NCI-H1417 treated with DMSO at 0.1 percent for 48 hours (cell line): Measurements from ENCODE around the gene ABCC11.
"Not testable (repeated sequence)": the region's sequence is repeated elsewhere in the genome, so short reads cannot be mapped to it uniquely, and the experiment has no call there.

ENCODE experiments used
- DNase-seq: peaks from one replicate; lab custom pipeline; 2025; lab: John Stamatoyannopoulos, UW

The ABCC11 gene

DNA sequence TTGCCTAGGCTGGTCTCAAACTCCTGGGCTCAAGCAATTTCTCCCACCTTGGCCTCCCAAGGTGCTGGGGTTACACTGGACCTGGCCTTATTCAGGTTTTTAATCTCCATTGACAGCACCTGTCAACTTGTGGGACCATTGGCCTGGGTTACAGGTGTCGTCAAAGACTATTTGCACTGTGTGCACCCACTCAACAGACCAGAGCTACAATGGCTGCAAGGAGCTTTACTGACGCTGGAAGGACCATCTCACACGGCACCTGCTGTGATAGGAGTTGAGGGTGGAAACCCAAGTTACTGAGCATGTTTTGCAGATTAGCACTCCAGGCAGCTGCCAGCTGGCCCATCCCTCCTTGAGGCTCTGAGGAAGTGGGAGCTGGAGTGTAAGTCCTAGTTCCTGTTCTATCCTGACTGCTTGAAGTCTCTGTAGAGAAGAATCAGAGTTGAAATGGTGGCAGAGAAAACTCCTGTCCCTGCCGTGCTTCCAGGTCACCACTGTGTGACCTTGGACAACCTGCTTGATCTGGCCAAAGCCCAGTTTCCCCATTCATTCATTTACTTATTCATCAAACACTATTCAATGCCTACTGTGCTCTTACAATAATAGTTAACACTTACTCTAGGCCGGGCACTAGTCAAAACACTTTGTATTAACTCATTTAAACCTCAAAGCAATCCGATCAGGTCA, 45.7 kb downstream of the ABCC11 start:
- no peak for DNase-seq

DNA sequence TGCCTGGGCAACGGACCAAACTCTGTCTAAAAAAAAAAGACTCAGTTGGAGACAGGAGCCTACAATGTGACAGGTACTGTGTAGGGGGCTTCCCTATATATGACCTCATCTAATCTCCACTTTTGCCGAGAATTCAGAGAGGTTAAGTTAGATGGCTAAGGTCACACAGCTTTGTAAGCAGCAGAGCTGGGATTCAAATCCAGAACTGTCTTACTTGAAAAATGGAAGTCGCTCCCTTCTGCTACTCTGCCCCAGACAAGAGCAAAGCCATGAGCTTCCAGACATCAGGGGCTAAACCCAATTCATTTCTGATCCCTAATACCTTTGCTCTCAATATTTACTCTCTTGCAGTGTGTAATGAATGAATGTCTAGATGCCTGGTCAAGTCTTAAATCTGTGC, 50.0 kb downstream of the ABCC11 start:
- DNase-seq = no peak

DNA sequence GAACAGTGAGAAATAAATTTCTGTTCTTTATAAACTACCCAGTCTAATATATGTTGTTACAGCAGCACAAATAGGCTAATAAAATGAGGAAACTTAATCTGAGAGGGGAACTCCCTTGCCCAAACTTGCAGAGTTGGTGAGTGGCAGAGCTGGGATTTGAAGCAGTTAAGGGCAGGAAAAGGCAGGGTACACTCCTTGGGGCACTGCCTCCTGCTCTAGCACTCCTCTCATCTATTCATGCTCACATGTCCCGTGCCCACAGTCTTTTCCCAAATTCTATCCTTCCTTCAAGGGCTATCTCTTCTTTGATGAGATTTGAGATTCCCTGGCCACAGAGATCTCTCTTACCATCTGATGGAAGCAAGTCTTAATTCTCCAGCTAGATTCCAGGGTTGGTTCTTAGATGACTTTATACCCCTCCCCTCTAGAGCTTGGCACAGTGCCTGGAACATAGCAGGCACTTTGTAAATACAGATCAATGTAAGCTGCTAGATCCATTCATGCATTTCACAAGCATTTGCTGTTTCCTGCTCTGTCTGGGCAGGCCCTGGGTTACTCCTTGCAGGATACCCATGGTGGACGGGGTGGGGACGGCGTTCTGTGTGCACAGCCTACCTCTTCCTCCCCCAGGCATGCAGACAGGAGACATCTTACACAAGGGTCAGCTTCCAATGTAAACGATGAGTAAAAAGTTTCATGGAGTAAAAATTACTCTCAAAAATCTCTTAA, 52.3 kb downstream of the ABCC11 start:
- no peak for DNase-seq

DNA sequence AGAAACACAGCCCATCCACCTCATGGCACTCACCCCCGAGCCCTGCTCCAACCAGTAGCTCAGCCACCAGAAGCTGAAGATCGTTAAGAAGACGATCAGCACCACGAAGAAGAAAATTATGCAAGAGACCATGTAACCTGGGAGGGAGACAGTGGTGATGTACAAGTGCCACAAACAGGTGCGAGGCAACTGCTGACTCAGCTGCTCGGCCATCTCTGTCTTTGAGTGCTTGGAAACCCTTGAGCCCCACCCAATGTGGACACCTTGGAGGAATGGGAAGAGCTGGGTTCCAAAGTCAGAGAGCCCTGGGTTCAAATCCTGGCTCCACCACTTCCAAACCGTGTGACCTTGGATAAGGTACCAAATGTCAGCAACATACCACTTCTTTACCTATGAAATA, 53.5 kb downstream of the ABCC11 start:
- no peak for DNase-seq

DNA sequence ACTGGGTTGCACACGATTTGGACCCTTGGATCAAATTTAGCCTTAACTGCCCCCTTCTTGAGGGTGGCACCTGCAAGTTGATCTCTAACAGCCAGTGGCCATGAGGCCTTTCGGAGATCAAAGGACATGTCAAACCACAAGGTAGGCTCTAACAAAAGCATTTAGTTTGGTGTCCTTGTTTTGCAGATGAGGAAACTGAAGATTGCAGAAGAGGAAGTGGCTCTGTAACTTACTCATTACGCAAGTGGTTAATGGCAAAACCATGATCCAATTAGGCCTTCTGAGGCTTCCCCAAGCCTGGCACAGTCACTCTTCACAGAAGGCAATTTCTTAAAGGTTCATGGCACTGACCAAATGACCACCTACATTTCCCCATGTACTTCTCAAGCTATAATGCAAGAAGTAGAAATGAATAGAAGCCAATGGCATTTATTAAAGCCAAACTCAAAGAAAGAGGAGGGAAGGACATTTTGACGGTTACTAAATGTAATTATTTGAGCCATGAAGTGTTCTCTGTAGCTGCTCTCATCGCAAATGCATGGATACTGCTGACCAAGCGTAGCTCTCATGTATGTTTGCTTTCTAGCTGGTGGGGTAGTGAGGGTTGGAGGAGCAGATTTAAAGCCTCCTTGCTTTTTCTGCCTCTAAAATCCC, 58.8 kb downstream of the ABCC11 start:
- no peak for DNase-seq

DNA sequence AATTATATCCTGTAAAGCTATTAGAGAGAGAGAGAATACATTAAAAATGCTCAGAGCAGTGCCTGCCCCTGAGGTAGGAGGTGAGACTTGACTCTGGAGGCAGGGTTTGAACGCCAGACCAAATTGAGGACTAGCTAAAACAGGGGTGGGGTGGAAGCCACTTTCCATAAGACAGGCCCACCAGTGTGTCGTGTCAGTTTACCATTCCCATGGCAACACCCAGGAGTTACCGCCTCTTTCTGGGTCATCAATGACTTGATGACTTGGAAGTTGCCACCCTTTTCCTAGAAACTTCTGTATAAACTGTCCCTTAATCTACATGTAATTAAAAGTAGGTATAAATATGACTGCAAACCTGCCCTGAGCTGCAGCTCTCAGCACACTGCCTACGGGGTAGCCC, 59.6 kb downstream of the ABCC11 start:
- no peak for DNase-seq

DNA sequence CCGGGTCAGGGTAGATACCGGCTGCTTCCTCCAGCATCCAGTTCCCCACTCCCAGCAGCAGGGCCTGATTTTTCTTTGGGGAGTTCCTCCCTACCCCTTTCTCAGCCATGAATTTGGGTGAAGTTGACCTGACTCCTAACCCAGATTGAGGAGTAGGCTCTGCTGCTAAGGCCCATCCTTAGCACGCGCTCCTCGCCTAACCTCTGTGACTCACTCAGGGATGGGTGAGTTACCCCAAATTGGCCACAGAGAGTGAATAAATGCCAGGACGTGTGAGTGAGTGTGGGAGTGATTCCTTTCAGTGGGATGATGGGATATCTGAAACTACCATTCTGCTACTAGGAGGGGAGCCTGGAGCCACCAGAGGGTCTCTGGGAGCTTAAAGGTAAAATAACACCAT, 62.7 kb downstream of the ABCC11 start:
- DNase-seq = no peak

DNA sequence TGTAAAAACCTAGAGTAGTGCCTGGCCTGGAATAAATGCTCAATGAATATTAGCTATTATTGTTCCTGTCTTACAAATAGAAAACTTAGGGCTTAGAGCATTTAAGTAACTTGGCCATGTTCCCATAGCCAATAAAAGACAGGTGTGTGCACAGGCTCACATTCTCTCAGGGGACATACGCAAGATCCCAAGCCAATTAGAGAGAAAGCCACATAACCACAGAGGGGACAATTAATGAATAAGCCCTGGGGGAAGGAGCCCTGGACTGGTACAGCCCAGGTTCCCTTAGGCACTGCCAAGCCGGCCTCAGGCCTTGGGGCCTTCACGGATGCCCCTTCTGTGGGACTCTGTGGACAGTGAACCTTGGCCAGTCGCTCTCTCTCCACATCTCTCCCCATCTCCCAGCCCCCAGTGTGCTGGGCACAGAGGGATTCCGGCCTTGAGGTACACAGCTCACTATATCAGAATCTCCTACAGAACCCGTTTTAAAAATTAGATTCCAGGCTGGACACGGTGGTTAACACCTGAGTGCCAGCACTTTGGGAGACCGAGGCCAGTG, 64.3 kb downstream of the ABCC11 start:
- DNase-seq = no peak

DNA sequence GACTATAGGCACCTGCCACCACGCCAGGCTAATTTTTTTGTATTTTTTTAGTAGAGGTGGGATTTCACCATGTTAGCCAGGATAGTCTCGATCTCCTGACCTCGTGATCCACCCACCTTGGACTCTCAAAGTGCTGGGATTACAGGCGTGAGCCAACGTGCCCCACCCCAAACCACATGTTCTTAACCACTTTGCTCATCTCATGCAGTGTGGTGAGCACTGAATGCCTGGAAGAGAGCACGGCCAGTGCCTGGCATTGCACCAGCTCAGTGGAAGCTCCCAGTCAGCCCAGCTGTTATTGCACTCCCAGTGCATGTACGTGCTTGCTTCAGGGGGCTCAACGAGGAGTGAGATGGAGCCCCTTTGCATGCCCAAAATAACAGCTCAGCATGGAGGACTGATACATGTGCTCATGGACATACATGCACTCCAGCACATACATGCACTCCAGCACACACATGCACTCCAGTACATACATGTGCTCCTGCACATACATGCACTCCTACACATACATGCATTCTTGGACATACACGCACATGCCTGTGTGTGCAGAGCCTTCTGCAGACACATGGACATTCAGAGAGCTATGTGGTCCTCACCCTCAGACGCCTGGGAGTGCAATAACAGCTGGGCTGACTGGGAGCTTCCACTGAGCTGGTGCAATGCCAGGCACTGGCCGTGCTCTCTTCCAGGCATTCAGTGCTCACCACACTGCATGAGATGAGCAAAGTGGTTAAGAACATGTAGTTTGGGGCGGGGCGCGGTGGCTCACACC, 65.4 kb downstream of the ABCC11 start:
- DNase-seq = not testable (repeated sequence)

DNA sequence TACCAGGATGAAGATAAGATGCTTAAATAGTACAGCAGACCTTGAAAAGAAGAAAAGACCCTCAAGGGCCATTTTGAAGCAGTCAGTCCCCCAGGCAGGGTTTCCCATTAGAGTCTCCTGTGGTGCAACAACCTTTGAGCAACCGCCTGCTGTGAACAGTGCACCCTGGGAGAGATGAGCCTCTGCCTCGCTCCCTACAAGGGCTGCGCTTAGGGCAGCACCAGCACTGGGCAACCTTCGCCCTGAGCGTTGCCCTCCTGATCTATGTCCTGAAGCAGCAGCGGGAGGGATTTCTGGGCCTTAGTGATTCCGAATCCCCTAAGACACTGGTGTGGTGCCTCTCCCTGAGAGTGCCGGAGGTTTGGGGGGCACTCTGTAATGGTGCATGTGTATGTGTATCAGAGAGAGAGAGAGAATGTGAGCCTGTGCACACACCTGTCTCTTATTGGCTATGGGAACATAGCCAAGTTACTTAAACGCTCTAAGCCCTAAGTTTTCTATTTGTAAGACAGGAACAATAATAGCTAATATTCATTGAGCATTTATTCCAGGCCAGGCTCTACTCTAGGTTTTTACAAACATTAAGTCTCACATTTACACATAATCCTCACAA, 66.4 kb downstream of the ABCC11 start:
- DNase-seq = no peak

DNA sequence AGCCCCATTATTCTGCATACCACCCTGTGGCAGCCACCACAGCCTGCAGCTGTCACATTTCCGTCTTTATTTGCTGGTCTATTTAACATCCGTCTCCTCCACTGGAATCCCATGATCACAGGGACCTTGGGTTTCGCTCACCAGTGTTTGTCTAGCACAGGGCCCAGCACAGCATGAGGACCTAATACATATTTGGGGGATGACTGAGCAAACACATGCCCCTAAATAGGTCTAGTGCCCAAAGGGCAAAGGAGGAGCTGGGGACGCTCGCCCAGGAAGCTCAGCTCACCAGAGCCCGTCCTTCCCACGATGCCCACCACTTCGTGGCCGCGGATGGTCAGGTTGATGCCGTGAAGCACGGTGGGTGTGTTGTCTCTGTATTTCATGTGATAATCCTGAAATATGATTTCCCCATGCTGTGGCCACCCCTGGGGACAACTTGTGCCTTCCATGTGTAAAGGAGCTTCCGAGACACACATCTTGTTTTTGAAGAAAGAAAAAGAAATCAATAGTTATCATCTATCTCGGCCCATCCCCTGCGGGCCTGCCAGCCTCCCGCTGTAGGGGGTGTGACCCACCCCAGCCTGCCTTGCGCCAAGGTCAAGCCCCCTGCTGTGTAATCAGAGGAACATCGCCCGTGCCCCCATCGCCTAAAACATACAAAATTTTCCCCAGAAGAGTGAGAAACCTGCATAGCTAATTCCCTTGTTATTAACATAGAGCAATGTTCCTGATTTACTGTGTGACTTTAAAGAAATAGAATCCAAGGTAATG, 70.5 kb downstream of the ABCC11 start:
- no peak for DNase-seq

DNA sequence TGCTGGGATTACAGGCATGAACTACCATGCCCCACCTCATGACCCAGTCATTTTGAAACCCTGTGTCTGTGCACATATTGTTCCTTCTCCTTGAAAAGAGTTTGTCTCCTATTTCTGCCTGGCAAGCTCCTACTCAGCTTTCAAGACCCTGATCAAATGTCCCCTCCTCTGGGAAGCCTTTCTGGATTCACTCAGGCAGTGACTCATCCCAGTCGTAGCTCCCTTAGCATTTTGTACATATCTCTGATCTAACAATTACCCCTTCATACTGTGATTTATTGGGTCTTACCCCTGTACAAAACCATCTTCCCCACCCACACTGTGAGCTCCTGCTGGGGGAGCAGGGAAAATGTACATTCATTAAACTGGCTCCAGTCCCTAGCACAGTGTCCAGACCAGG, 73.5 kb downstream of the ABCC11 start:
- DNase-seq = no peak

DNA sequence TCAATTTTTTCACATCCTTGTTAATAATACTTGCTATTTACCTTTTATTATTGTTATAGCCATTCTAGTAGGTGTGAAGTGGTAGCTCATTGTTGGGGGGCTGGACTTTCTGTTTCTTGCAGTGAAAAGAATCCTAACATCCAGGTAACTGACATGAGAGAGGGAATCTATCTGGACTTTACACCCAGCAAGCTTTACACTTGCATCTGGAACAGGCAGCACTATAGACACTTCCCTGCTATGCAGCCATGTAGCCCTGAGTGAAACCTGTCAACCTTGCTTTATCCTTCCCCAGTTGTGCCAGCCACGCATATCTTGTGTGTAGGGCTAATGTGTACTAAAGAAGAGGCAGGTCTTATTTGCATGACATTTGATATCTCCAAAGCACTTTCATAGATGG, 74.7 kb downstream of the ABCC11 start:
- DNase-seq = no peak

DNA sequence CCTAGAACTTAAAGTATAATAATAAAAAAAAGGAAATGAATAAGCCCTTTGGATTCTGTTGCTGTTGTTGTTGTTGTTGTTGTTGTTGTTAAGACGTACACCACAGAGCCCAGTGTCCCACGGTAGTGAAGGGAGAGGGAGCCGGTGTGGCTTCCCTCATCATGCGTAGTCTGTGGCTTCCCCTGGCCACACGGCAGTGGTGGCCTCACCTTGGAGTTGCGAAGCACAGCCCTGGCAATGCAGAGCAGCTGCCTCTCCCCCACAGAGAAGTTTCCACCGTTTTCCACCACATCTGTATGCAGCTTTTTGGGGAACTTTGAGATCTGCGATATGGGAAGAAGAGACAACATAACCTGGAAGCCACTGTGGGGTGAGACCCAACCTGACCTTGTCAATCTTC, 77.4 kb downstream of the ABCC11 start:
- DNase-seq = no peak

DNA sequence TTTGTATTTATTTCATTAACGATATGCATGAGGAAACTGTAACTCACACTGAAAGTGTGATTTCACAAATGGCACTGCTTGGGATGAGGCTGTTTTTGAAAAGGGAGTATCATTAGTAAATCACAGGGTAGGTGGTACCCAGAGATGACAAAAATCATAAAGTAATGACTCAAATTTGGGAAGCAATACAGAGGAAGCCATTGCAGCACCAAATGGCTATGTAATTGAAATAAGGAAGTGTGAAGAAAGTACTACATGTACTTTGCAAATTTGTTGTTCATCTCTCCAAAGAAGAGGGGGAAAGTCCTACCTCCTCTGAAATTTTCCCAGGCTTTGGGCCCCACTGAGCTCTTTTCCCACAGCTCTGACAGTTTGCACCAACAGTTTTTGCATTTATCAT, 79.3 kb downstream of the ABCC11 start:
- DNase-seq = no peak

DNA sequence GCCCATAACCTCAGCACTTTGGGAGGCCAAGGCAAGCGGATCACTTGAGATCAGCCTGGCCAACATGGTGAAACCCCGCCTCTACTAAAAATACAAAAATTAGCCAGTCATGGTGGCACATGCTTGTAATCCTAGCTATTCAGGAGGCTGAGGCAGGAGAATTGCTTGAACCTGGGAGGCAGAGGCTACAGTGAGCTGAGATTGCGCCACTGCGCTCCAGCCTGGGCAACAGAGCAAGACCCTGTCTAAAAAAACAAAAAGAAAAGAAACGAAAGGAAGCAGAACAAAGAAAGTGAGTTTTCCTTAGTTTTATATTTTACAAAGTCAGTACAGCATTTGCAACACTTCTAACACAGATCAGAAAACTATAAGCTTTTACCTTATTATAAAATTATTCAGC, 80.7 kb downstream of the ABCC11 start:
- DNase-seq = not testable (repeated sequence)

DNA sequence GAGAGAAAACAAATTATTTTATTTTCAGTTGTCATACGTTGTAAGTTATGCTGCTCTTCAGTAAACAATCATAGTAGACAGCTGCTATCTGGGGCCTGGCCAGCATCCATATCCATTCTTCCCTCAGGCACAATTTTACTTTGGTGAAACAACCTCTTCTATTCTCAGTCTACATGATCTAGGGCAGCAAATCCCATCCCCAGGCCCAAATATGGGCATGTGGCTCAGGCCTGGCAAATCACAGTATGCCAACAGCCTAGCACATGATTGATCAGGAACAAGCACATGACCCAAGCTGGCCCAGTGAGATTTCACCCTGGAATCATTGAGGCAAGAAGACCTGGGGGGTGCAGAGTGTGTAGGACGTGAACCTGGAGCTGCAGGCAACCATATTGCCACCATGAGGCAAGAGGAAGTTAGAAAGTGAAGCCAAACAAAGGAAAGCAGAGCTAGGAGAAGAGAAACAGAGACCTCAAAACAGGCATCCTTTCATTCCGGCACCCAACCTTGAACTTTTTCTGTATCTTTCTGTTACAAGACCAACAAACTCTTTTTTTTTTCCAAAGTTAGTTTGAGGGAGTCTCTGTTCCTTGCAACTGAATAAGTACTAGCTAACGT, 81.3 kb downstream of the ABCC11 start:
- no peak for DNase-seq

DNA sequence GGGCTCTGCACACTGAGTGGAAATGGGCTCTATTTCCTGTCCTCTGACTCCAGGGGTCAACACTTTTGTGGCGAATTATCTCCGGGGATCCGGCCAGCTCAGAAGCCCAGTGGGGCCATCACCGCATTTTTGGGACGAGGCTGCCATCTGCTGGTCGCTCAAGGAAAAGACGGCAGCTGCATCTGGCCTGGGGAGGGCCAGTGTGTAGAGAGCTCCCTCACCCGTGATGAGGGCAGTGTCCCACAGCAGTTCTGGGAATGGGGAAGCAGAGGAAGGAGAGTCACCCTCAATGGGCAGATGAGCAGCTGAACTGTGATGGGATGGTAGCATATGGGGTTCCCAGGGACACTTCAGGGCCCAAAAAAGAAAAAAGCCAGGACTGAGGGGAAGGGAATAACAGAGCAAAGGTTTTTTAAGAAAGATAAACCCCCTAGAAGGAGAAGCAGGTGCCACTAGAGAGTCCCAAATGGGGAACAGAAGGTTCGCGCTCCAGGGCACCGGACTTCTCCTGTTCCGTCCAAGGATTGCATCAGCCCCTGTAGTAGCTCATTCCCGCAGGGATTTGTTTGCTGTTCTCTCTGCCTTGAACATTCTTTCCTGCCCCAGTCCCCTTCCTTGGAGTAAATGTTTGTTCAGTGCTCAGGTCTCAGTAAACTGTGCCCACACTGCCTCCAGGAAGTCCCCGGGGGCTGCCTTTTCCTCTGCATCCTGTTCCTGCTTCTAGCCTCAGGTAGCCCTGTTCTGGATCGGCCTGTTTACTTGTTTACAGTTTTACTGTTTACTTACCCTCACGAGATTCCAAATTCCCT, 82.2 kb downstream of the ABCC11 start:
- DNase-seq = no peak

DNA sequence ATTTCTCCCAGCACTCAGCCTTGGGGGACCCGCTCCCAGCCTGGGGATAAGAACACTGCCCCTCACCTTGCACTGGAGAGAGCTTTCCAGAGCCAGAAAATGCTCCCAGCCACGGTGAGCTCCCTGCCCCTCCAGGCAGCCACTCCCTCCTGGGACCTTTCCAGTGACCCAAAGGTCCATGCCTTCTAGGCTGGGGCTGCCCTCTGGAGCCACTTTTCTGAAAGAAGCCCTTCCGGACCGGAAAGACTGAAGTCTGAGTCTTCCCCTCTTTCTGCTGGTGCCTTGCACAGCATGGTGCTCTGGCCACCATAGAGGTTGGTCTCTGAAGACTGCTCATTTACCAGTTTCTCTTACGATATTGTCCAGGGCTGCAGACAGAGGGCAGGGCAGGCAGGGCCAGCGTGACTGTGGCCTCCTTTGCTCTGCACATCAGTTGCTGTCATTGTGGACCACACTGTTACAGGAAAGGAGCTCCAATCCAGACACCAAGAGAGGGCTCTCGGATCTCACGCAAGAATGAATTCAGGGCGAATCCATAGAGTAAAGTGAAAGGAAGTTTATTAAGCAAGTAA, 84.4 kb downstream of the ABCC11 start:
- DNase-seq = no peak
